Muscle of arm (tissue), 12 donors: ENCODE data around the gene FBF1. TPM values are rescaled to one million over a fixed set of nuclear protein-coding genes. Genes with fewer than 3 reads are reported as not detected.
"Not testable (repeated sequence)": the region's sequence is repeated elsewhere in the genome, so short reads cannot be mapped to it uniquely, and the experiment has no call there.

Experiments used
- DNase-seq: peaks from one replicate; pipeline ENCODE4 v3.0.0-alpha.2; 2013
- polyA plus RNA-seq, 12 donors: library from polyadenylated mRNA; unstranded; fragments of 120-200 nt; gene quantifications; one replicate each; pipeline ENCODE4 v1.2.1, GENCODE V29; 2013; ENCODE audit not compliant: insufficient read length in 12 of 12

FBF1 gene
- polyA plus RNA-seq, 12 donors: 3.5 to 15.9 (median 6.5) TPM; not detected in 1

- DNase-seq: no peak
These were observed 45.3 kb downstream of the FBF1 start for GRCh38 chr17:75895370-75896155.

GRCh38 chr17:75894049-75894733 is 46.7 kb downstream of the FBF1 start:
- DNase-seq: no peak

- no peak for DNase-seq
These were observed 47.4 kb downstream of the FBF1 start for GRCh38 chr17:75893305-75894048.

GRCh38 chr17:75892556-75893224 is 48.2 kb downstream of the FBF1 start:
- DNase-seq: no peak

GRCh38 chr17:75891605-75892555 is 49.0 kb downstream of the FBF1 start:
- DNase-seq: no peak

- no peak for DNase-seq
These were observed 49.7 kb downstream of the FBF1 start for GRCh38 chr17:75891022-75891604.

- no peak for DNase-seq
These were observed 51.4 kb downstream of the FBF1 start for GRCh38 chr17:75889454-75889853.

GRCh38 chr17:75888484-75888883 is 52.4 kb downstream of the FBF1 start:
- DNase-seq: no peak

GRCh38 chr17:75885860-75886259 is 55.0 kb downstream of the FBF1 start:
- DNase-seq: not testable (repeated sequence)

- no peak for DNase-seq
These were observed 55.4 kb downstream of the FBF1 start for GRCh38 chr17:75885431-75885830.

- no peak for DNase-seq
These were observed 59.0 kb downstream of the FBF1 start for GRCh38 chr17:75881678-75882454.

GRCh38 chr17:75880266-75880665 is 60.6 kb downstream of the FBF1 start:
- no peak for DNase-seq

- DNase-seq: peak; percentile 76
These were observed 62.5 kb downstream of the FBF1 start, which contains the start of gene TRIM47 for GRCh38 chr17:75878174-75878998. TSS of gene TRIM47 (minus strand) at chr17:75878581. CDS start at chr17:75878548, 33 bp downstream.

GRCh38 chr17:75877752-75878173 is 63.1 kb downstream of the FBF1 start:
- DNase-seq: no peak

GRCh38 chr17:75876938-75877751 is 63.7 kb downstream of the FBF1 start:
- DNase-seq: peak; percentile 98

- no peak for DNase-seq
These were observed 64.5 kb downstream of the FBF1 start for GRCh38 chr17:75876190-75876937.

GRCh38 chr17:75875940-75876189 is 65.0 kb downstream of the FBF1 start:
- no peak for DNase-seq
